ENCODE data around the gene TNFRSF1B.
A peak's percentile ranks its signal among the peaks of the same experiment; 100 is the strongest.

DNA sequence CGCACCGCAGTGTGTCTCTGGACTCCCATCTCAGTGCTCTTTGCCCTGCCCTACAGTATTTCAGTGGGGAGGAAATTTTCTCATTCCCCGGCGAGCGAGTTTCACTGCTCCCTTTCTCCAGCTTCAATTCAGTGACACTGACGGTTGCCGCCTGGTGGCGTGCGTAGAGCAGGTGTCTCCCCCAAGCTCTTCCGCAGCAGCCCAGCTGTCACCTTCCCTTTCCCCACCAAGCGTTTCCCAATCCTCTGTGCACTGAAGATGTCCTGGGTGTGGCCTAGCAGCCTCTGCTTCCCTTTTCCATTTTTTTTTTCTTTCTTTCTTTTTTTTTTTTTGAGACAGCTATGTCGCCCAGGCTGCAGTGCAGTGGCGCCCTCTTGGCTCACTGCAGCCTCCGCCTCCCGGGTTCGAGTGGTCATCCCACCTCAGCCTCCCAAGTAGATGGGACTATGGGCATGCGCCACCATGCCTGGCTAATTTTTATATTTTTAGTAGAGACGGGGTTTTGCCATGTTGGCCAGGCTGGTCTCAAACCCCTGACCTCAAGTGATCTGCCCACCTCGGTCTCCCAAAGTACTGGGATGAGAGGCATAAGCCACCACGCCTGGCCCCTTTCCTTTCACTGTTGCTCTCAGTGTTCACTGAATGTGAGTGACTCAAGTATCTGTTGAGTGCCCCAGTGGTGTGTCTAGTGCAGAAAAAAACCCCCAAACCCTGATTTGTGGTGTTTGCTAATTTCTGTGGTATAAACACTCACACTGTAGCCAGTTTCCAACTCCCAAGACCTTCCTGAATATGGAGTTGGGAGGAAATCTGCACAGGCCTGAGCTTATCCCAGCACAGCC lies 30.1 kb downstream of the TNFRSF1B start:
- TF ChIP-seq, protein P1, sequence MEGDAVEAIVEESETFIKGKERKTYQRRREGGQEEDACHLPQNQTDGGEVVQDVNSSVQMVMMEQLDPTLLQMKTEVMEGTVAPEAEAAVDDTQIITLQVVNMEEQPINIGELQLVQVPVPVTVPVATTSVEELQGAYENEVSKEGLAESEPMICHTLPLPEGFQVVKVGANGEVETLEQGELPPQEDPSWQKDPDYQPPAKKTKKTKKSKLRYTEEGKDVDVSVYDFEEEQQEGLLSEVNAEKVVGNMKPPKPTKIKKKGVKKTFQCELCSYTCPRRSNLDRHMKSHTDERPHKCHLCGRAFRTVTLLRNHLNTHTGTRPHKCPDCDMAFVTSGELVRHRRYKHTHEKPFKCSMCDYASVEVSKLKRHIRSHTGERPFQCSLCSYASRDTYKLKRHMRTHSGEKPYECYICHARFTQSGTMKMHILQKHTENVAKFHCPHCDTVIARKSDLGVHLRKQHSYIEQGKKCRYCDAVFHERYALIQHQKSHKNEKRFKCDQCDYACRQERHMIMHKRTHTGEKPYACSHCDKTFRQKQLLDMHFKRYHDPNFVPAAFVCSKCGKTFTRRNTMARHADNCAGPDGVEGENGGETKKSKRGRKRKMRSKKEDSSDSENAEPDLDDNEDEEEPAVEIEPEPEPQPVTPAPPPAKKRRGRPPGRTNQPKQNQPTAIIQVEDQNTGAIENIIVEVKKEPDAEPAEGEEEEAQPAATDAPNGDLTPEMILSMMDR (IDR thresholded peaks at IDR 0.05 in 2 of 3, conservative IDR thresholded peaks at IDR 0.05 in 1 of 3; ENCODE audit: borderline replicate concordance in 1 of 3, insufficient read depth in 1 of 3, low read depth in 2 of 3, low read length in 2 of 3), result peak; percentile 19 to 52 (median 19); a peak in 2 of 6 replicates
- TF ChIP-seq, protein P2, sequence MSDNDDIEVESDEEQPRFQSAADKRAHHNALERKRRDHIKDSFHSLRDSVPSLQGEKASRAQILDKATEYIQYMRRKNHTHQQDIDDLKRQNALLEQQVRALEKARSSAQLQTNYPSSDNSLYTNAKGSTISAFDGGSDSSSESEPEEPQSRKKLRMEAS (IDR thresholded peaks at IDR 0.05), result no peak
- TF ChIP-seq RAD21 (IDR thresholded peaks at IDR 0.05; ENCODE audit: low read depth), result peak; percentile 62
